Activated CD8-positive, alpha-beta memory T cell treated with anti-CD3 and anti-CD28 coated beads for 24 hours (primary cell): Measurements from ENCODE around the gene CHCHD6.

Experiments used
- DNase-seq: peaks from one replicate; pipeline ENCODE4 v3.0.0-alpha.2; 2020

The CHCHD6 gene

GRCh38 chr3:126867190-126867862 is 163.3 kb downstream of the CHCHD6 start:
- no peak for DNase-seq

- DNase-seq, result no peak
Observed at GRCh38 chr3:126867863-126868200, 163.8 kb downstream of the CHCHD6 start.

GRCh38 chr3:126870608-126871210 is 166.7 kb downstream of the CHCHD6 start:
- no peak for DNase-seq

- DNase-seq, result no peak
Observed at GRCh38 chr3:126872701-126873342, 168.8 kb downstream of the CHCHD6 start.

- no peak for DNase-seq
Observed at GRCh38 chr3:126873416-126873815, 169.4 kb downstream of the CHCHD6 start.

- no peak for DNase-seq
Observed at GRCh38 chr3:126878664-126879063, 174.6 kb downstream of the CHCHD6 start.

- no peak for DNase-seq
Observed at GRCh38 chr3:126880901-126881300, 176.9 kb downstream of the CHCHD6 start.

- DNase-seq, result no peak
Observed at GRCh38 chr3:126881861-126882260, 177.8 kb downstream of the CHCHD6 start.

- DNase-seq, result no peak
Observed at GRCh38 chr3:126883241-126883640, 179.2 kb downstream of the CHCHD6 start.

GRCh38 chr3:126885425-126885824 is 181.4 kb downstream of the CHCHD6 start:
- DNase-seq, result no peak

GRCh38 chr3:126886217-126886616 is 182.2 kb downstream of the CHCHD6 start:
- DNase-seq, result no peak

GRCh38 chr3:126887686-126888085 is 183.6 kb downstream of the CHCHD6 start:
- DNase-seq, result no peak

- no peak for DNase-seq
Observed at GRCh38 chr3:126888186-126888760, 184.2 kb downstream of the CHCHD6 start.

- DNase-seq, result no peak
Observed at GRCh38 chr3:126889276-126890201, 185.5 kb downstream of the CHCHD6 start.

- DNase-seq, result no peak
Observed at GRCh38 chr3:126891141-126891540, 187.1 kb downstream of the CHCHD6 start.

- no peak for DNase-seq
Observed at GRCh38 chr3:126891791-126892190, 187.8 kb downstream of the CHCHD6 start.

- no peak for DNase-seq
Observed at GRCh38 chr3:126893651-126894050, 189.6 kb downstream of the CHCHD6 start.

- no peak for DNase-seq
Observed at GRCh38 chr3:126894475-126894874, 190.4 kb downstream of the CHCHD6 start.

GRCh38 chr3:126895178-126896066 is 191.4 kb downstream of the CHCHD6 start:
- DNase-seq, result no peak

- no peak for DNase-seq
Observed at GRCh38 chr3:126896067-126896441, 192.0 kb downstream of the CHCHD6 start.

- no peak for DNase-seq
Observed at GRCh38 chr3:126896968-126897367, 192.9 kb downstream of the CHCHD6 start.

GRCh38 chr3:126897943-126898342 is 193.9 kb downstream of the CHCHD6 start:
- no peak for DNase-seq
